NCI-H345 treated with DMSO at 0.1 percent for 48 hours (cell line): ENCODE results near the gene HARS1.
"Not testable (repeated sequence)": the region's sequence is repeated elsewhere in the genome, so short reads cannot be mapped to it uniquely, and the experiment has no call there.

ENCODE experiments used
- DNase-seq: peaks from one replicate; lab custom pipeline; 2025; ENCODE audit not compliant: unreplicated experiment; lab: John Stamatoyannopoulos, UW

The HARS1 gene

GRCh38 chr5:140690941-140691924 lies at the start of gene HARS1, which contains the start of gene HARS2:
Gene HARS1, minus strand, starts transcription at chr5:140691370. Its CDS starts 66 bp downstream, at chr5:140691304.
Gene HARS2, plus strand, starts transcription at chr5:140691455. Its CDS starts 194 bp downstream, at chr5:140691649.
- DNase-seq: peak; percentile 84

GRCh38 chr5:140737486-140737885 lies 46.3 kb upstream of the HARS1 start:
- no peak for DNase-seq

GRCh38 chr5:140734354-140734753 lies 43.2 kb upstream of the HARS1 start:
- no peak for DNase-seq

GRCh38 chr5:140733098-140733497 lies 41.9 kb upstream of the HARS1 start:
- no peak for DNase-seq

- no peak for DNase-seq
Measured at GRCh38 chr5:140725799-140726471, 34.8 kb upstream of the HARS1 start.

- not testable (repeated sequence) for DNase-seq
Measured at GRCh38 chr5:140721395-140721794, 30.2 kb upstream of the HARS1 start.

GRCh38 chr5:140720738-140721137 lies 29.6 kb upstream of the HARS1 start:
- not testable (repeated sequence) for DNase-seq

- DNase-seq: no peak
Measured at GRCh38 chr5:140718266-140718592, 27.1 kb upstream of the HARS1 start.

- DNase-seq: not testable (repeated sequence)
Measured at GRCh38 chr5:140716238-140716637, 25.1 kb upstream of the HARS1 start.

GRCh38 chr5:140713562-140714094 lies 22.5 kb upstream of the HARS1 start:
- DNase-seq: no peak

GRCh38 chr5:140711794-140712193 lies 20.6 kb upstream of the HARS1 start:
- no peak for DNase-seq

- peak; percentile 34 for DNase-seq
Measured at GRCh38 chr5:140710899-140711552, 19.9 kb upstream of the HARS1 start.

GRCh38 chr5:140708787-140709186 lies 17.6 kb upstream of the HARS1 start:
- DNase-seq: not testable (repeated sequence)

- no peak for DNase-seq
Measured at GRCh38 chr5:140707812-140708211, 16.6 kb upstream of the HARS1 start.

- DNase-seq: peak; percentile 94
Measured at GRCh38 chr5:140700177-140701144, 9.3 kb upstream of the HARS1 start, which contains the start of gene ZMAT2. Gene ZMAT2, plus strand, starts transcription at chr5:140700447. Its CDS starts 14 bp downstream, at chr5:140700461.

GRCh38 chr5:140696891-140697492 lies 5.8 kb upstream of the HARS1 start:
- DNase-seq: no peak

- no peak for DNase-seq
Measured at GRCh38 chr5:140694276-140694675, 3.1 kb upstream of the HARS1 start.

GRCh38 chr5:140690376-140690932 lies 716 bp downstream of the HARS1 start:
- DNase-seq: no peak

- no peak for DNase-seq
Measured at GRCh38 chr5:140678993-140679392, 12.2 kb downstream of the HARS1 start.
